TTC549 (cell line): Measurements from ENCODE around the gene TMEM191C.
"Not testable (repeated sequence)": the region's sequence is repeated elsewhere in the genome, so short reads cannot be mapped to it uniquely, and the experiment has no call there.

Experiments used
- FAIRE-seq: peaks from 2 replicates; lab custom pipeline; 2012; peaks lifted over from hg19 to GRCh38; lab: Jason Lieb, UNC

TMEM191C gene

GRCh38 chr22:21473664-21474063 lies 6.5 kb downstream of the TMEM191C start:
- FAIRE-seq: not testable (repeated sequence)

DNA sequence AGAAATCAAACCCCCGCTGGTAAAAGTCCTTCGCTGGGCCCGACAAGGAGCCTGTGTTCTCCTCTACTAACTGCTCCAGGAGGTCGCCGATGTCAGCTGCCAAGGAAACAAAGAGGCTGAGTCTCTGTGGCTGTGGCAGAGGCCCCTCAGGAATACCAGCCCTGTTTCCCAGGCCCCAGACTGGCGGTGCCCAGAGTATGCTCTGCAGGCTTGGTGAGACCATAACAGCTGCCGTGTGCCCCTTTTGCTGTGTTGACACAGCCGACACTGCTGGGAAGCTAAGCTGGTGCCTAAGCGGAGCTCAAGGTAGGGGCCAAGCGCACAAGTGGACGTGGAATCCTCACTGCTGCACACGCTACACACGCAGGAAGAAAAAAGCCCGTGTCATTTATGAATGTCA lies 16.9 kb downstream of the TMEM191C start:
- FAIRE-seq: not testable (repeated sequence)

DNA sequence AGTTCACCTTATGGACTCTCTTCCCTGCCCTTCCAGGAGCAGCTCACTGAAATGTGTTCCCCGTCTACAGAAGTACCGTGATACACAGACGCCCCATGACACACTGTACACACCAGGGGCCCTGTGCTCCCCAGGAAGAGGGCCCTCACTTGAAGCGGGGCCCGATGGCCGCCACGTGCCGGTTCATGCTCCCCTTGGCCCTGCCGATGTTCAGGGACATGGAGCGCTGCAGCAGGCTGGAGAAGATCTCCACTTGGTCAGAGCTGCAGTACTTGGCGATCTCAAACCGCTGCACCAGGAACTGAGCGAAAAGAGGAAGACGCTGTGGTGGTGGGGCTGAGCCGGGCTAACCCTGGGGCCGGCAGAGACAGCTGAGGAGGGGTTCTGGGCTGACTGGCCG lies 20.5 kb downstream of the TMEM191C start:
- FAIRE-seq: not testable (repeated sequence)

DNA sequence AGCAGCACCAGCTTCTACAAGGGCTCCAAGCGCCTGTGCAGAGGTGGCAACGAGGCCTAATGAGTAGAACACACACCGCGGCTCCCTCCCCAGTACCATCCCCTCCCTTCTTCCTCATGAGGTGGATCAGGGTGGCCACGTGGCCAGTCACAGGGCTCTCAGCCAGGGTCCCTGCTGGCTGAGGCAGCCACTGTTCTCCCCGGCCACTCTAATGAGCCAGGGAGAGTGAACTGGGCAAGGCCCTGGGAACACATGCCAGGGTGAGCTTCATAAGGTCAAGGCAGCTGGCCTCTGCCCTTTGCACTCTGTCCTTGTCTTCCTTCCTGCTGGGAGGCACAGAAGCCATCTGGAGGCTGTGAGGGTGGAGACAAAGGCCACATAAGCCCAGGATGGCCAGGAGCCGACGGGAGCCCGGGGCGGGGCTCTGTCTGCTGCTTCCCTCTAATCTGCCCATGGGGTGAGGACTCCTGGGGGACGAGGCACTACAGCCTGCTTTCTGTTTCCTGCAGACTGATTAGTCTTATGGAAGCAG lies 22.0 kb downstream of the TMEM191C start:
- not testable (repeated sequence) for FAIRE-seq

GRCh38 chr22:21490556-21490955 lies 23.4 kb downstream of the TMEM191C start:
- FAIRE-seq: not testable (repeated sequence)

DNA sequence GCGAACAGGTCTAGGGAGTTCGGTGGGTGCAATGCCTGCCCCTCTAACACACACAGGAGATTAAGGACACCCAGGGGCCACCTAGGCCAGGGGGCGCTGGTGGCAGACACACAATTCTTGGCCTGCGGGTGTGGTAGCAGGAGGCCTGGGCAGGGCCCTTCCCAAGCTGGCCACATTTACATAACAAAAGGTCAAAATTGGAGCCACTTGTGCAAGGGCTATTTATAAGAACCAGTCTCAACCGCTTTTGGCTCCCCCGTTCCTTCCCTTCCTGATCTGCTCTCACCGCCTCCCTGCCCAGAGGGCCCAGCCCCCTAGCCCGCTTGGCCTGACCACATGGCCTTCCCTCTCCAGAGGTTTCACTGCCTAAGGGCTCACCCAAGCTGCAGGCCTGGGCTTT lies 25.1 kb downstream of the TMEM191C start:
- not testable (repeated sequence) for FAIRE-seq

GRCh38 chr22:21493789-21494782 lies 26.9 kb downstream of the TMEM191C start:
- FAIRE-seq: not testable (repeated sequence)

DNA sequence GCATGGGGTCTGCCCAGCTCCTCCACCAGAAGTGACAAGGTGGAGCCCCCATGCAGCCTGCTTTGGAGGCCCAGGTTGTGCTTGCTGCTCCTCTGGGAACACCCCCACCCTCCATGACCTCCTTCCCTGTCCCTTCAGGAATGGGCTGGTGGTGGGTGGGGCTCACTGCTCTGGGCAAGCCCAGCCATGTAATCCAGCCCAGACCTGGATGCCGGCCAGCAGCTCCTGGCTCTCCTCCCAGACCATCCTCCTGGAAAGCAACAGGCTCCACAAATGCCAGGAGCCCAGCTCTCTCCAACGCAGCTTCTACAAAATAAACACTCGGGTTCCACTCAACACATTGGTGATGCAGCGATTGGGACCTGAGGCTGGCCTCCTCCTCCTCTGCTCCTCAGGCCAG lies 30.8 kb downstream of the TMEM191C start:
- FAIRE-seq: not testable (repeated sequence)

DNA sequence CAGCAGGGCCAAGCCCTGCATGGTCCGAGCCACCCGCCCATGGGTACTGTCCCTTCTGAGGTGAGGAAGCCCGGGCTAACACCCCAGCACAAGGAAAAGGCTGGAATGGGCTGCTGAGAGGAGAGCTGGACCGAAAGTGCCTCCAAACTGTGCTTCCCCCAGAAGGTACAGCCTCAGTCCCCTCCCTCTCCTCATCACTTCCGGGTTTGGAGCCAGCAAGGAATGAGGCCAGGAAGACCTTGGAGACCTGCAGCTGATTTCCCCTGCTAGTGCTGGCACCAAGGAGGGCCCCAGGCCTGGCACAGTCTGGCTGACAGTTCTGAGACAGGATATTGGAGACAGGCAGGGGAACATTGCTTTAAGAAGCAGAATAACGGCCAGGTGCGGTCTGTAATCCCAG lies 31.3 kb downstream of the TMEM191C start:
- FAIRE-seq: not testable (repeated sequence)

- FAIRE-seq: not testable (repeated sequence)
Observed at GRCh38 chr22:21499623-21500506, 32.7 kb downstream of the TMEM191C start.

DNA sequence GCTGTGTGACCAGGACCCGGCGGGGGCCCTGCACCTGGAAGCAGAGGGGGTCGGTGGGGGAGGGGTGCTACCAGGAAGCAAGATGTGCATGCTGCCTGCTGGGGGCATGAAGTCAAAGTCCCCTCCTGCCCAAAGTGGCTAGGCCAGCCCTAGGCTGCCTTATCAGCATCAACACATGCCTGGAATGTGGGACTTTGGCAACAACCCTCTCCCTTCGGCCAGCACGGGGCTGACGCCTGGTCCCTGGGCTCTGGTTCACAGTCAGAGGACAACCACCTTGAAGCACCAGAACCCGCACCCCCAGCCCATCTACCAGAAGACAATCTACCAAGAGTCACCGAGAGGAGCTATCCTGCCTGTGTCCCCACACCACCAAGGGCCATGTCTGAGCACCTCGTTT lies 43.2 kb downstream of the TMEM191C start:
- not testable (repeated sequence) for FAIRE-seq

GRCh38 chr22:21512022-21512421 lies 44.8 kb downstream of the TMEM191C start:
- not testable (repeated sequence) for FAIRE-seq

- FAIRE-seq: not testable (repeated sequence)
Observed at GRCh38 chr22:21514117-21514516, 46.9 kb downstream of the TMEM191C start.

DNA sequence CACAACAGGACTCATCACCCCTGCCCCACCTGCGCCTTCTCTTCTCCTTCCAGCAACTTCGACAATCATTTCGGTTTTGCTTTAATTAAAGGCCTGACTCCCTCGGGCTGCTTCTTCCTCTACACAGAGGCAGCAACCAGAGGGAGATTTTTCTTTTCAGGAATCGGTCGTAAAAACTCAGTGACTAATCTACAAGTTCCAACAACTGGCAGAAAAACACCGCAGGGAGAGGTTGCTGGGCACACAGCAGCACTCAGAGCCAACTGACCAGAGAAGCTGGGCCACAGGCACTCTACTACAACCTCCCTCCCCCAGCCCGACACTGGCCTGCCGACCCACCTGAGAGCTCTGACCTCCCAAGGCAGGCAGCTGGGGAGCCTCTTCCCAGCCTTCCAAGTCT lies 48.0 kb downstream of the TMEM191C start:
- FAIRE-seq: not testable (repeated sequence)

DNA sequence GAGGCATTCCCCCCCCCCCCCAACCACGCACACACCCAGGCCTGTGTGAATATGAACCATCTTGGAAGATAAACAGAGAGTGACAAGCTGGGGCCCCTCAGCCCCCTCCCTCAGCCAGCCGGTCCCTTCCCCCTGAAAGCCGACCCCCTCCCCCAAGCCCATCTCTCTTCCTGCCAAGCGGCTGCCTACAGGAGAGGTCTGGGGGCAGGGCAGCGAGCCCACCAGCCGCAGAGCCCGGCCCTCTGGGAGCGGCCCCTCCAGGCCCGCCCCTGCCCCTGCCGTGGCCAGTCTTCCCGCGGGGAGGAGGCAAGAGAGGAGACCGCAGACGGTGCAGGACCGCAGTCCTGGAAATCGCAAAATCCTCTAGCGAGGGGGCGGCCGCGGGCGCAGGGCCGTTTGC lies 49.3 kb downstream of the TMEM191C start:
- not testable (repeated sequence) for FAIRE-seq

DNA sequence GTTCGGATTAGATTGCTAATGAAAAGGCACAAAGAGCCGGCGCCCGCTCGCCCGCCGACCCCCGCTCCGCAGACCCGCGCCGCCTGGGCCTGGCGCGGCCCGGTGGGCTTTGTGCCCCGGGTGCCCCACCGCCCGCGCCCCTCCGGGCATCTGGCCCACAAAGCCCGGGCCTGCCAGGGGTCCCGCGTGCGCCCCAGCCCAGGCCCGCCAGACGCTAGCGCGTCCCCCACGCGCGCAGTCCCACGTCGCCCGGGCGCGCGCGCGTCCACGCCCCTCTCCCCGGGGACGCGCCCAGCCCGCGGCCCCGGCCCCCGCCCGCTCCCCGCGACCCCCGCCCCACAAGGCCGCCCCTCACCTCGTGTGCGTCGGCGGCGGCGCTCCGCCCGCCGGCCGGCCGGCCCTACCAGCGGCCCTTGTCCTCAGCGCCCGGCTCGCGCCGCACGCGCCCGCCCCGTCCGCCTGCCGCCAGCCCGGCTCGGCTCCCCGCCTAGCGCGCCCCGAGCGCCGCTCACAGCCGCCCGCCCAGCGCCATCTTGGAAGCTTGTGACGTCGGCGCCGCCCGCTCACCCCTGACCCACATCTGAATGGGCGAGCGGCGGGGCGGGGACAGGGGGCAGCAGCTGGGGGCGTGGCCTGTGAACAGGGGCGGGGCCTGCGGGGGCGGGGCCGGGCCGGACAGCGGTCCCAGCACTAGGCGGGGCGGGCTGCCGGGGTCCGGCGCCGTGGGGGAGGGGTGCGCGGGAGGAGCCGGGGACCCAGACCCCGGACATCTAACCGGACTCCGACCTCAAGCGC lies 50.0 kb downstream of the TMEM191C start:
- FAIRE-seq: not testable (repeated sequence)
